ENCODE measurements around the gene CEP76.

CEP76 gene

DNA sequence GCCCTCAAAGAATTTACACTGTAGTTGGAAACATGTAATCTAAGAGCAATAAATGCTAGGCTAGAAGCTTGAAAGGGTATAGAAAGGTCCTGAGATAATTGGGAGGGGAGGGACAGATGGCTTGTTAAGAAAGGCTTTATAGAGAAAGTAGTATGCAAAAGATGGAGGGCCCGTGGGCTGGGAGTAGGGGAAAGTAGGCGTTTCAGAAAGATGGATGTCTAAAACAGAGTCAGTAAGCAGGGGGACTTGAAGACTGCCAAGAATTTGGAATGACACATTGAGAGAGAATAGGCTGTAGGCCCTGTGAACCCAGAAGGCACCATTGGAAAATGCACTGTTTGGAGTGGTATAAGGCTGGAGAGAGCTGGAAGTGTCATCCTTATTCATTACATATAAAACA is 1.1 kb upstream of the CEP76 start:
- peak; percentile 14 for DNase-seq (ENCODE audit: low read depth)

DNA sequence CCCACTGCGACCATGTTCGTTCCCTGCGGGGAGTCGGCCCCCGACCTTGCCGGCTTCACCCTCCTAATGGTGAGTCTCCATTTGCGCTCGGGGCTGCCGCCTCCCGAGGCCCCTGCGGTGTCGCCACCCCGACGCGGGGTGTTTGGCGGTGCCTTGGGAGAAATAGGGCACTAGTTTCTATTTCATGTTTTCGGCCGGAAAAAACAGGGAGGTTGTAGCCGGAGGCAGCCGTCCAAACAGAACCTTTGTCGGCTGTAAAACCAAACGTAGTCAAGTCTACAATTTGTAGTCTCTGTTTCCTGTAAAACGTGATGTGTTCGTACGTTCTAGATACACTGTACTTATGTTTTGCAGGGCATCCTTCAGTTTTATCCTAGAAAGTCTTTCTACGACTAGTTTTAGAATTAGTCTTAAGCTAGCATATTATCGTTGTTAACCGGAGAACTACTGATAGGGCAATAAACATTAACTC is 609 bp upstream of the CEP76 start:
- no peak for DNase-seq (ENCODE audit: low read depth)

DNA sequence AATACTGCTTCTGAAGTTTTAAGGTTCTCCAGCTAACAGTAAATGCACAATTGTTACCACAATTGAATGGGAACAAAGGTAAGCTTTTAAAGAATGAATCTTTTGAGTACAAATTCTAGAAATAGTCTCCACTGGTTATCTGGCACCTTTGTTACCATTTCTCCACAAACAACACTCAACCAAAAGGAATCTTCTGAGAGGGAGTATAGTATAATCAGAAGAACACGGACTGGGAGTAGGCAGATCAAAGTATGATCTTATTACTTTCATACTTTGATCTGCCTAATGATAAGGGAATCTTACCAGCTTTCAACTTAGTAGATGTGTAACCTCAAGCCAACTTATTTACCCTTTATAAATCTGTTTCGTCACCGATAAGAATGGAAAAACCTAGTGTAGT is 1.4 kb downstream of the CEP76 start:
- DNase-seq (ENCODE audit: low read depth): no peak

DNA sequence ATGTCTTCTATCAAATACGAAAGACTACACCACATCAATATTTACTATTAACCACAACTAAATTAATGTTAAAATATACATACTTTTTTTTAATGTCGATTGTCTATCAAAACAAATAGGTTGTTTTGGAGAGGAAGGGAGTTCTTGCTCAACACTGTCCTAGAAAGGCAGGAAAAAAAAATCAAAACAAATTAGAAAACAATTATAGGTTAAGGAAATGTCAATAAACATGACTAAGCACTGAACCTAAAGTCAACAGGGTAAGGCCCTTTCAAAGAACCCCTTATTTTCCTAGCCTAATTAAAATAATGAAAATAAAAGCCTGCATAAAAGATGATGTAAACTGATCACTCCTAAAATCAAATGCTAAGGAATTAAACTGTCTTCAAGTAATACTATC is 2.8 kb downstream of the CEP76 start:
- no peak for DNase-seq (ENCODE audit: low read depth)

DNA sequence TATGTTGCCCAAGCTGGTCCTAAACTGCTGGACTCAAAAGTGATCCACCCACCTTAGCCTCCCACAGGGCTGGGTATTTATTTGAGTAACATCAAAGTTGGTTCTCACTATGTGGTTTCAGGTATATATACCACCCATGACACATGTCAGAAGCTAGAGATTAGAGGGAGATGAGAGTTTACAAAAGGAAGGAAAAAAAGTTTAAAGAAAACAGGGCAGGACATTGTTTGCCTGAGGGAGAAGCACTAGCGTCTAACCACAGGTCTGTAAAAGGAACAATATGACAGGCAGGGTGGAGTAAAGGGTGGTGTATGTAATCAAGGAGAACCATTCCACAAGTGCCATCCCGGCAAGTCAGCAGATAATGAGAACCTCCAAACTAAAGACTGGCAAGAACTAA is 8.5 kb downstream of the CEP76 start:
- DNase-seq (ENCODE audit: low read depth): no peak

DNA sequence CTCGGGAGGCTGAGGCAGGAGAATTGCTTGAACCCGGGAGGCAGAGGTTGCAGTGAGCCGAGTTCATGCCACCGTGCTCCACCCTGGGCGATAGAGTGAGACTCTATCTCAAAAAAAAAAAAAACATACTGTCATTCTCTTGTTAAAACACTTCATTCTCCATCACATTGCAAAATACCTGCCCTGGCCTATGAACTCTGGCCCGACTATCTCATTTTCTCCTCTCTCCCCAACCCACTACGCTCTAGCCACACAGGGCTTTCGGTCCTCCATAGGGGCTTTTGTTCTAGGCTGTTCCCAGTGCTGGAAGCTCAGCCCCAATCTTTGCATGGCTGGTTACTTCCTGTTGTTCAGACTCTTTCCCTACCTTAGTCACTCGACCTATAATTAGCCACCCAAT is 10.3 kb downstream of the CEP76 start:
- DNase-seq (ENCODE audit: low read depth): no peak

DNA sequence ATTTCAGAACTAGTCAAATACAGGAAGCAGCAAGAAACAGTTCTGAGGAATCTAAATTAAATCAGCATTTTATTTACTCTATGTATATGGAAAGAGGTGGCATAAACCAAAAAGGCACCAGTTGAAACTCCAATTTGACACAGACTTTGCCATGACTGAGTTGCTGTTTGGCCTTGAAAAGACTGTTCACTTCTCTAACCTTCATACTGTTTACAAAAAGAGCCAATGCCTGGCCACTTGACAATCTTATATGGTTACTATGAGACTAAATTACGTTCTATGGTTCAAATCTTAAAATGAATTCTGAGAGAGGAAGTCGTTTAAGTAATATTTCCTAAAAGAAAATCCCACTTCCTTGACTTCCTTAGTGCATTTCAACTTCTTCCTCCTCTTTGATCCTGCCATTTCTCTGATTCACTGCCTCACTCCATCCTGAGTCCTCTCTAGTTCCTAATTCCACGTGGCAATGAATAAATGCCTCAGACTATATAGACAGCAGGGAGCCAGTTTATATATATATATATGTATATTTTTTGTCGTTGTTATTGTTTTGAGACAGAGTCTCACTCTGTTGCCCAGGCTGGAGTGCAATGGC is 13.2 kb downstream of the CEP76 start:
- DNase-seq (ENCODE audit: low read depth): no peak

DNA sequence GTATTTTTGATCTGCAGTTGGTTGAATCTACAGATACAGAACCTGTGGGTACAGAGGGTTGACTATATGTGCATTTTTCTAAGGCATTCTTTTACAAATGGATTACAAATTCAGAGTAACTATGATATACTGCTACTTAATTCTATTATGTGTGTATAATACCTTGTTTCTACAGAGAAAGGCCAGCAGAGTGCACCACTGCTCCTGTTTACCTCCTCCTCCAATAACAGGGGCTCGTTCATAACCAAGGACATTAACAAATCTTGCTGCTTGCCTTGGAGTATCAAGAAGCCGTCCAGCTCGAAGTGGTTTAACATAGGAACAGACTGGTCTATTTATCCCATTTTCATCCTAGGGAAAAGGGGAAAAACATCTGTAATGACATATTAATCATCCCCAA is 16.4 kb downstream of the CEP76 start:
- no peak for DNase-seq (ENCODE audit: low read depth)

DNA sequence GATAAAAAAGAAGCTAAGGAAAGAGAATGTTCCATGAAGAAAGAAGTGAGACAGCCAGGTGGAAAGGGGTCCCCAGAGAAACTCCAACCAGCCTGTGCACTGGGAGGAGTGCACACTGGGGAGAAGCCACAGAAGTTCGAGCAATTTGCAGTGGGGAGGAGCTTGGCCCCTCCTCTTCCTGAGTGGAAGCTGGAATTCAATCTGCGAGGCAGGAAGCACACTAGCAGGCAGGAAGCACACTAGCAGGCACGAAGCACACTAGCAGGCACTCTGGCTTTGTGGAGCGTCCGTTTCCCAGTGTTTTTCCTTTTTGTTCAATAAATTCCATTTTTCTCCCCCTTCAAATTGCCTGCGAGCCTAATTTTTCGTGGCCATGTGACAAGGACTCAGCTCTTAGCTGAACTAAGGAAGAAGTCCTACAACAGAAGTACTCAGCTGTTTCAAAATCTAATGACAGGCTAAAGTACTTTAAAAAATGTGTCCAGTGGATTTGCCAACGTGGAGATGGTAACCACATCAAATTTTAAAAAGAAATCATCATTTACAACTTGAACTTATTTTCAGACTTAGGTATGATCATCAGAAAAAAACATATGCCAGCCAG is 23.2 kb downstream of the CEP76 start:
- peak; percentile 19 for DNase-seq (ENCODE audit: low read depth)

DNA sequence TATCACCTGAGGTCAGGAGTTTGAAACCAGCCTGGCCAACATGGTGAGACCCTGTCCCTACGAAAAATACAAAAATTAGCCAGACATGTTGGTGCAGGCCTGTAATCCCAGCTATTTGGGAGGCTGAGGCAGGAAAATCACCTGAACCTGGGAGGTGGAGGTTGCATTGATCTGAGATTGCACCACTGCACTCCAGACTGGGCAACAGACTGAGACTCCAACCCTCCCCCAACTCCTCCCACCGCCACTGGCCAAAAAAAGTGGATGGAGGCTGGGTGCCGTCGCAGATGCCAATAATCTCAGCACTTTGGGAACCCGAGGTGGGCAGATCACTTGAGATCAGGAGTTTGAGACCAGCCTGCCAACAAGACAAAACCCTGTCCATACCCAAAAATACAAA is 34.5 kb downstream of the CEP76 start:
- no peak for DNase-seq (ENCODE audit: low read depth)

DNA sequence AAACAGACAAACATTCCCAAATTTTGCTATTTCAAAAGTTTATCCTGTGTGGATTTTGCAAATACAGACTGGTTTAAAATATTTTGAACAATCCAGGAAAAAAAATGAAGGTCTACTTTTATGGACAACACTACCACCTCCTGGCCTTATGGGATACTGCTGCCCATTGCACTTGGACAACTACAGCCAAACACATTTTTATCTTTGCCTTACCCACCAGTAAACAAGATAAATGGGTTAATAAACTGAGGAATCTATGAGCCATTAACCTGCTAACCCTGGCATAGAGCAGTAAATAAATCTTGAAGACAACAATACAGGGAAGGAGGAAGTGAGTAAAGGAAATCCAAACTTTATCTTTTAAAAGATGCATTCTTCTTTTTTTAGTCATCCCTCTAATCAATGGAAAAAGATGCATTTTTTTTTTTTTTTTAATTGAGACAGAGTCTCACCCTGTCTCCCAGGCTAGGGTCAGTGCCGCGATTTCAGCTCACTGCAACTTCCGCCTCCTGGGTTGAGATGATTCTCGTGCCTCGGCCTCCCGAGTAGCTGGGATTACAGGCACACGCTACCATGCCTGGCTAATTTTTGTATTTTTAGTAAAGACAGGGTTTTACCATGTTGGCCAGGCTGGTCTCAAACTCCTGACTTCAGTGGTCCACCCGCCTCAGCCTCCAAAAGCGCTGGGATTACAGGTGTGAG is 42.5 kb downstream of the CEP76 start:
- DNase-seq (ENCODE audit: low read depth): no peak

DNA sequence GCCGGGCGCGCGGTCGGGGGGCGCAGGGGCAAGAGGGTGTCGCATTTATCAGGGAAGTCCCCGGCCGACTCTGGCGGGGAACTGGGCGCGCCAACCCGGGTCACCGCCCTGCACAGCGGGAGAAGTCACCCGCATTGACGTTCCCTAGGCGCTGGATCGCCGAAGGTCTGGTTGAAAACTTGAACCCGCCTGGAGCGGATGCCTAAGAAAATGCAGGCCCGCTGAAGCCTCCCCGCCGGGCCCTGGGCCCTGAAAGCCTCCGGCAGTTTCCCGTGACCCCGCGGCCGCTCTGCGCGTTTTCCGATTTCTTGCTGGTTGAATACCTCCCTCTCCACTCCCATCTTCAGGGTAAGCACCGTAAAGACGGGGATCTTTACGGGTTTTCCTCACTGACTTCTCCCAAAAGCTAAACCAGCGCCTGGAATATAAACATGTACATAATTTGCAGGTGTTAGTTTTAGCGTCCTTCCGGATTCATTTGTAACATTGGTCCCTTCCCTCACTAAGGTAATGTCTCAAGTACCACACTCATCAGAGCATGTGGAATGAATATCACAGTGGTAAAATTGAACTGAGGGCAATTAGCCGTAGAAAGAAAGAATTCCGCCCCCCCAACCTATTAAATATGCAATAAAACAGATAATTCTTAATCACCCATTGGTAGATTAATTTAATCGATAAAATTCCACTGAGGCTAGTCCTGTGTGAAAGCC is 43.9 kb downstream of the CEP76 start:
- no peak for DNase-seq (ENCODE audit: low read depth)

DNA sequence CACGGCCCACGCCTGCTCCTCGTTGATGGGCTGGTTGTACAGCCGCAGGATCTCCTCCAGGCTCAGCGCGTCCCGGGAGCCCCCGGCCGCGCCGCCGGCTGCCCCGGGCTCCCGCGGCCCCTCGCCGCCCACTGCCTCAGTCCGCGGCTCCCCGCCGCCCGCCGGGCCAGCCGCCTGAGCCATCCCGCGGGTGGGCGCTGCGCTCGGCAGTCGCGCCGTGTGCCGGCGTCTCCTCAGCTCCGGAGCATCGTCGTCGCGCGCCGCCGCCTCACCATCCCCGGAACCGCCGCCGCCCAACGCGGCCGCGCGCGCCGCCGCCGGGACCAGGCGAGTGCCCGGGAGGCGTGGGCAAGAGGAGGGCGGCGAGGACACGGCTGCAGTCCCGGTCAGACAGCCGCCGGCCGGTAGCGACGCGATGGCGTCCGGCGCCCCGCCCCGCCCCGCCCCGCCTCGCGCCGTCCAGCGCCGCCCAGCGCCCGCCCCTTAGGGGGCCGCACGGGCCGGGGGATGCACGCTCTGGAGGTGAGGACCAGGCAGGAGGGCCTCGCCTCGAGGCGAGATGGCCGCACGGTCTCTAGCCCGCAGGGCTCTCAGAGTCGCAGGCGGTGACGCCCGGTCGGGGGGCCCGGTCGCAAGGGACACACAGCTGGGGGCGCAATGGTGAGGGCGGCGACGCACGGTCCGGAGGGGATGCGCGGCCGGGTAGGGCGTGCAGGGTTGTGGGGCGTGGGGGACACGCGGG is 44.7 kb downstream of the CEP76 start, which contains the start of gene SPIRE1:
TSS of gene SPIRE1 (minus strand) at position 424 of the 742 bp plus-strand sequence. CDS start at position 183, 241 bp downstream.
- no peak for DNase-seq (ENCODE audit: low read depth)

DNA sequence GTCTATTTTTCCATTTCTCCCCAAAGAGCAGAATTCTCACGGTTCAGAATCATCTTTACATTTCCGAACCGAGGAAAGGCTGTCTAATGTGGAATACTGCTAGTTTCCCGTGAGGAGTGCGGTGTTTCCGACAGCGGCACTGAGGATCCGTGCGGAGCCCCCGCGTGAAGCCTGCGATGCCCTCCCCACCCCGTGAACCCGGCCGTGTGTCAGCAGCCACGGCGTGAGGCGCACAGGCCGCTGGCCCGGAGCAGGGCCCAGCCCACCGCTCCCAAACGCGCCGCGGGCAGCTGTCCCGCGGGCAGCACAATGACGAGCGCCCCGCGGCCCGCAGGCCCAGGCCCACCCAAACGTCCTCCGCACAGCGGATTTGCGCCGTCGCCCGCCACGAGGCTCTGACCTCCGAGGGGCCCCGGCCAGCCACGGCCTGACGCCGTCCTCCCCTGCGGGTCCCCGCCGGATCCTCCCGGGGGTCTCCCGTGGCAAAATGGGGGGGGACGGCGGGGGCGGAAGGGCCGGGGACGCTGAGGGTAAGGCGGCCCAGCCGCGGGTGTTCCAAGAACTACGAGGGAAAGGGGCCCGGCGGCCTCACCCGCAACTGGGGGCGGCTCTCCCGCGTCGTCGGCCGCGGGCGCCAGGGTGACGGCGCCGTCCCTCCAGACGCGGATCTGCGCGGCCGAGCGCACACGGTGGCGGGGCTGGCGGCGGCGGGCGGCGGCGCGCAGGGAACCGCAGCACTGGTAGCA is 45.4 kb downstream of the CEP76 start:
- no peak for DNase-seq (ENCODE audit: low read depth)

DNA sequence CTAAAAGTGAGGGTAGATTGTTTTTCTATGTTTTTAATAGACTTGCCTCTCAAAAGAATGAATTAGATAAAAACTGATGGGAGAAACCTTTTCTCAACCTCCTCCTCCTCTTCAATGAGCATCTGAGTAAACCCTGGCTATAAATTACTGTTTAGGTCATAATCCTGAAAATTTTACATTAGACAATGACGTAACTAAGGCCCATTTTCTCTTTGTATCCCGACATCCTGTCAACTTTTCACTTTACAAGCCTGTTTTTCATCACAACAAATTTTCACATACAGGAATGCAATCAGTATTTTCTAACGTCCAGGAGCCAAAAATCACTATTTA is 46.0 kb downstream of the CEP76 start:
- DNase-seq (ENCODE audit: low read depth): no peak

DNA sequence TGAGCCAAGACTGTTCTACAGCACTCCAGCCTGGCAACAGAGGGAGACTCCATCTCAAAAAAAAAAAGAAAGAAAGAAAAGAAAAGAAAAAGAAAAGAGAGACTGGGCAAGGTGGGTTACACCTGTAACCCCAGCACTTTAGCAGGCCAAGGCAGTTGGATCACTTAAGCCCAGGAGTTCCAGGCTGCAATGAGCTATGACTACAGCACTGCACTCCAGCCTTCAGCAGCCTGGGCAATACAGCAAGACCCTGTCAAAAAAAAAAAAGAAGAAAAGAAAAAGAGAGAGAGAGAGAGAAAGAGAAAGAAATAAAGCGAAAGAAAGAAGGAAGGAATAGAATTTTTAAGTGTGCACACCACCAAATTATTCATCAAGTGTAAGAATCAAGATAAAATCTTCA is 47.6 kb downstream of the CEP76 start:
- DNase-seq (ENCODE audit: low read depth): no peak

DNA sequence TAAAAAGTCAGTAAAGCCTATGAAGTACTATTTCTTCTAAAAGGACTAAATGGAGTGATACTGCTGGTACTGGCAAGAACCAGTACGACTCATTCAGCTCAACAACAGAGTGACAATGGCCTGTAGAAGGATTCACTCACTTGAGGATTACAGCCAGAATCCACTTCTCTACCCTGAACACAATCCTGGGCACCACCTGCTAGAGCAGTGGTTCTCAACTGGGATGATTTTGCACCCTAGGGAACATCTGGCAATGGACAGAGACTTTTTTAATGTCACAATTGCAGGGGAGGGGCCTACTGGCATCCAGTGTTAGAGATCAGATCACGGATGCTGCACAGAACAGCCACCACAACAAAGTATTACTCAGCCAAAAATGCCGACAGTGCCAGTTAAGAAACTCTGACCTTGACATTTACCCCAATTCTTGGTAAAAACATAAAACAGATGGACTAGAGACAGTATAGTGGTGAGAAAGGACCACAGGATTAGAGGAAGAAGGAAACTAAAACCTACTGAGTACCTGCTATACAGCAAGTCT is 49.6 kb downstream of the CEP76 start:
- no peak for DNase-seq (ENCODE audit: low read depth)

DNA sequence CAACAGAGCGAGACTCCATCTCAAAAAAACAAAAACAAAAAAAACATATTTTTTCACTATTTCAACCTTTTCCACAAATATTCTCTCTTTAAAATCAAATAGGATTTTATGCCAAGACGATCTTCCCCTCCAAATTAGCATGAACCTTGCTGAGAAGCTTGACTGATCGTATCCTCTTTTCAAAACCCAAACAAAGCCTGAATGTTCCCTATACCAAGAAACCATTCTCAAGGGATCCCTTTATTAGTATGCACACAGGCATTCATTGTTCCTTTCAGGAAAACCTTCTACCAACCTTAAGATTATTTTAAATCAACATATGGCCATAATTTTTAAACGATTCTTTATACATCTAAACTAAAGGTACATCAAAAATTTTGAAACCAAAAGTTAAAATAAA is 50.9 kb downstream of the CEP76 start:
- DNase-seq (ENCODE audit: low read depth): no peak

DNA sequence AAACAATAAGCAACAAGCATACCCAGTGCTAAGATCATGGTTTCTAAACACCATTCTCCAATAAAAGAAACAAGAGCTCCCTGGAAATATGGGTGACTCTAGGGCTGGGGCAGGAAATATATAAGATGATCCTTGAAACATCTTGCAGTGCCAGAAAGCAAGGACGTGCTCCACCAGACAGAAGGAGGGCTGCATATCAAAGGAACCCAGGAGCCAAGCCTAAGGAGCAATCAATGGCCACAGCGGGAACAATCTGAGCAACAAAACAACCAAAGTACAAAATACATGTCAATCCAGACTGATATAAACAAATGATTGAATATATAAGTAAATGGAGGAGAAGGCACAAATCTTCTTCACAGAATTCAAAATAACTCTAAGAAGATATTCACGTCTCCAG is 54.8 kb downstream of the CEP76 start:
- DNase-seq (ENCODE audit: low read depth): no peak

DNA sequence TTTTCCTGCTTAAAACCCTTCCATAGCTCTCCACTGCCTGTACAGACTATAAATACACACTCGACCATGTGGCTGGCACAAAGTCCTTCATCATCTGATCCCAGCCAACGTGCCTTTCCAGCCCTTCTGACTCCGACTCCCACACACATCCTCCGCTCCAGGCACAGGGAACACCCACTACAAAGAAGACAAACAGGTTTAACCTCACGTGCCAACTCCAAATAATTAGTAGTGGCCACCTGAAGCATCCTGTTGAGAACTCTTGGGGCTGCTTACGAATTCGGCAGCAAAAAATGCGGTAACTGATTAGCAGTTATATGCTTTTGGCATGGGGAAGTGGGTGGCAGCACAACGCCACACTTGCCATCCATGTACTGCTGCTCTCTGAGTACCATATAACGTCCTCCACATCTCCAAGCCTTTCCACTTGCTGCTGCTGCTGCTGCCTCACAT is 56.7 kb downstream of the CEP76 start:
- no peak for DNase-seq (ENCODE audit: low read depth)

DNA sequence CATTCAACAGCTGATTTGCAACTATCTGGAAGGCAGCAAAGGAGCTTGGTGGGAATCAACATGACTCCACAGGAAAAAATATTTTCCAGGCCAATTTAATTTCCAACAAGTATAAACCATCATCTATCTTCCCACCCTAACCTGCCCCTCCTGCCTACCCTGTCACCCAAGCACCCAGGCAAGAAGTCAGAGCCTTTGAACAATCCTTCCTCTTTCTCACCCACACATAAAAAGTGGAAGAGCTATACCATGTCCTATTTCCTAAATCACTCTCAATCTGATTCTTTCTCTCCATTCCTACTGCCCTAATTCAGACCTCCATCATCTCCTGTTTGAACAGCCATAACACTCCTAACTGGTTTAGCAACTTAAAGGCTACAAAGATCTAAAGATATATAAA is 57.3 kb downstream of the CEP76 start:
- no peak for DNase-seq (ENCODE audit: low read depth)
